GM12878 (cell line): ENCODE measurements around the gene ASCC2. TPM values are rescaled to one million over a fixed set of nuclear protein-coding genes. Genes with fewer than 3 reads are reported as not detected.

Experiments
- ATAC-seq: fragments of 200-7000 bp; cut with Tn5 transposase; 3 replicates; pipeline ENCODE4 v1.9.1; 2020; ENCODE audit warnings: mild to moderate bottlenecking, moderate library complexity
- BruUV-seq: library from RNA; stranded (reverse); fragments of 400-500 nt; replicated peaks from 2 replicates; lab custom pipeline; 2021; lab: Mats Ljungman, UMichigan
- CTCF ChIA-PET: fragments of 300-600 bp; sonication (Branson Sonifier 250); formaldehyde crosslinking; extraction: SDS; loops from one replicate; lab custom pipeline; 2021; ENCODE audit warnings: inconsistent platforms; lab: Yijun Ruan, JAX
- POLR2A ChIA-PET: fragments of 350-600 bp; formaldehyde crosslinking; extraction: SDS; loops from one replicate; lab custom pipeline; 2021; ENCODE audit warnings: inconsistent platforms; lab: Charles Lee
- RAD21 ChIA-PET: fragments of 300-600 bp; sonication (Branson Sonifier 250); formaldehyde crosslinking; loops from one replicate; lab custom pipeline; 2023; ENCODE audit warnings: antibody characterized with exemption; ENCODE audit not compliant: unreplicated experiment; lab: Charles Lee
- SMC1A ChIA-PET: fragments of 300-600 bp; sonication (Branson Sonifier 250); formaldehyde crosslinking; loops from one replicate; lab custom pipeline; 2023; ENCODE audit not compliant: unreplicated experiment, uncharacterized antibody; lab: Charles Lee
- DNase-seq: peaks from one replicate; pipeline ENCODE4 v3.0.0-alpha.2; 2011; ENCODE audit warnings: low read depth, low spot score
- FAIRE-seq: peaks from 3 replicates; lab custom pipeline; 2011; peaks lifted over from hg19 to GRCh38; lab: Jason Lieb, UNC
- H2AFZ ChIP-seq: 2 replicates; pipeline ENCODE4 v1.6.0; 2011; ENCODE audit warnings: low read depth, low read length, control low read depth; ENCODE audit not compliant: control insufficient read depth
- H3K27ac ChIP-seq: 2 replicates; pipeline ENCODE4 v1.5.1; 2011; ENCODE audit warnings: control low read depth; ENCODE audit not compliant: control insufficient read depth, insufficient read depth
- H3K27me3 ChIP-seq, 2 experiments: replicated peaks in 1 of 2; 2 replicates each; pipeline versions ENCODE4 v1.6.0 to v1.6.1; 2011; ENCODE audit warnings: low read length in 1 of 2; ENCODE audit not compliant: control insufficient read depth in 2 of 2, insufficient read depth in 2 of 2
- H3K36me3 ChIP-seq, 2 experiments: 2 replicates each; pipeline ENCODE4 v1.5.1; 2011; ENCODE audit warnings: low read length in 1 of 2; ENCODE audit not compliant: control insufficient read depth in 2 of 2, insufficient read depth in 2 of 2
- H3K4me1 ChIP-seq: 2 replicates; pipeline ENCODE4 v1.6.1; 2011; ENCODE audit warnings: mild to moderate bottlenecking, low read length, moderate library complexity, mixed read lengths; ENCODE audit not compliant: control insufficient read depth, insufficient read depth
- H3K4me2 ChIP-seq: 2 replicates; pipeline ENCODE4 v1.6.0; 2011; ENCODE audit warnings: control low read depth; ENCODE audit not compliant: control insufficient read depth, insufficient read depth
- H3K4me3 ChIP-seq: fragments of 200-600 bp; sonication (generic); 2 replicates; pipeline ENCODE4 v1.5.1; 2016
- H3K79me2 ChIP-seq: 2 replicates; pipeline ENCODE4 v1.6.0; 2011; ENCODE audit warnings: low read length; ENCODE audit not compliant: control insufficient read depth, insufficient read depth
- H3K9ac ChIP-seq: 2 replicates; pipeline ENCODE4 v1.8.0; 2011; ENCODE audit warnings: low read length, control low read depth, mixed read lengths; ENCODE audit not compliant: control insufficient read depth, insufficient read depth
- H3K9me3 ChIP-seq: replicated peaks from 3 replicates; pipeline ENCODE4 v1.5.1; 2011; ENCODE audit warnings: mild to moderate bottlenecking, low read length; ENCODE audit not compliant: control insufficient read depth, insufficient read depth
- H4K20me1 ChIP-seq: 2 replicates; pipeline ENCODE4 v1.6.0; 2011; ENCODE audit not compliant: control insufficient read depth, insufficient read depth
- ATF7 ChIP-seq: fragments of 450-650 bp; IDR thresholded peaks from 2 replicates; pipeline ENCODE4 v1.6.1; 2016; ENCODE audit warnings: low read depth, mild to moderate bottlenecking
- CREM ChIP-seq: IDR thresholded peaks from 2 replicates; pipeline ENCODE4 v1.6.1; 2014; ENCODE audit warnings: antibody characterized with exemption, low read depth
- ETV6 ChIP-seq, 2 experiments: fragments of 450-650 bp in 1 of 2; IDR thresholded peaks in 1 of 2; conservative IDR thresholded peaks in 1 of 2; 2 replicates each; pipeline ENCODE4 v1.6.1; 2014; ENCODE audit warnings: antibody characterized with exemption in 1 of 2, borderline replicate concordance in 1 of 2, low read depth in 1 of 2, mild to moderate bottlenecking in 1 of 2, moderate library complexity in 1 of 2
- LARP7 ChIP-seq: fragments of 450-650 bp; IDR thresholded peaks from 2 replicates; pipeline ENCODE4 v1.6.1; 2017; ENCODE audit warnings: mild to moderate bottlenecking
- NFIC ChIP-seq: IDR thresholded peaks from 2 replicates; pipeline ENCODE4 v1.6.1; 2012; ENCODE audit warnings: low read depth, mild to moderate bottlenecking, inconsistent platforms, low read length, moderate library complexity
- PAX5 ChIP-seq: IDR thresholded peaks from 2 replicates; pipeline ENCODE4 v1.6.1; 2011; ENCODE audit warnings: low read depth, low read length, borderline replicate concordance
- SMC3 ChIP-seq: IDR thresholded peaks from 2 replicates; pipeline ENCODE4 v1.6.1; 2011; ENCODE audit warnings: low read length, improper control_type of control experiment, borderline replicate concordance
- SRF ChIP-seq, 2 experiments: IDR thresholded peaks; 2 replicates each; pipeline ENCODE4 v1.6.1; 2011; ENCODE audit warnings: low read depth in 2 of 2, low read length in 2 of 2, mild to moderate bottlenecking in 1 of 2, moderate library complexity in 1 of 2
- ZBED1 ChIP-seq: IDR thresholded peaks from 2 replicates; pipeline ENCODE4 v1.6.1; 2016; ENCODE audit warnings: borderline replicate concordance
- WGBS: methylation state at CpG from one replicate; pipeline ENCODE4 v1.1.6; 2016; ENCODE audit warnings: low lambda C conversion rate; ENCODE audit not compliant: insufficient replicate concordance, insufficient coverage; ENCODE audit errors: missing lambda C conversion rate; 5-methylcytosine and 5-hydroxymethylcytosine counted together
- in situ Hi-C: fragments of 300-500 bp; cut with MboI; formaldehyde crosslinking; loops from 9 replicates; pipeline ENCODE4 v1.14.3; 2018; ENCODE audit warnings: mixed read lengths
- intact Hi-C: fragments of 100-400 bp; cut with micrococcal nuclease; formaldehyde crosslinking; loops from one replicate; pipeline ENCODE4 v1.14.2; 2022; ENCODE audit not compliant: unreplicated experiment
- polyA plus RNA-seq, 11 experiments: library from polyadenylated mRNA; depleted of rRNA in 4 of 11; unstranded in 6 of 11; stranded (reverse) in 5 of 11; fragments of >200 nt; fragmentation: Nextera tagmentation in 4 of 11; fragmentation: Illumina TruSeq in 1 of 11; extraction: Ambion mirVana in 4 of 11; extraction: Trizol in 1 of 11; gene quantifications; 1 replicate in 1 of 11; 2 replicates in 10 of 11; pipeline versions ENCODE4 v1.2.1 to v1.2.3, GENCODE V29; 2011 to 2016; ENCODE audit warnings: inconsistent platforms in 2 of 11, missing spikeins in 2 of 11, low read depth in 1 of 11
- total RNA-seq, 4 experiments: library from RNA; depleted of rRNA in 3 of 4; stranded (reverse); fragments of >200 nt in 3 of 4; fragmentation: Illumina TruSeq in 1 of 4; extraction: Trizol in 1 of 4; gene quantifications; 2 replicates each; pipeline versions ENCODE4 v1.2.1 to v1.2.3, GENCODE V29; 2013 to 2021
- TF ChIP-seq, protein P1 (sequence below): fragments of 450-650 bp; IDR thresholded peaks from 2 replicates; pipeline ENCODE4 v1.6.1; 2017; ENCODE audit warnings: low read depth, mild to moderate bottlenecking, moderate library complexity
- TF ChIP-seq, protein P2 (sequence below): IDR thresholded peaks from 2 replicates; pipeline ENCODE4 v1.6.1; 2012; ENCODE audit warnings: low read depth, low read length, improper control_type of control experiment
- TF ChIP-seq, protein P3 (sequence below): IDR thresholded peaks from 2 replicates; pipeline ENCODE4 v1.6.1; 2011; ENCODE audit warnings: mild to moderate bottlenecking, low read depth, low read length, moderate library complexity; ENCODE audit not compliant: insufficient replicate concordance
- TF ChIP-seq, protein P4 (sequence below): fragments of 450-650 bp; IDR thresholded peaks from 2 replicates; pipeline ENCODE4 v1.6.1; 2017; ENCODE audit warnings: mild to moderate bottlenecking, moderate library complexity

ASCC2 gene
- total and polyA plus RNA-seq, 10 of the 15 experiments (the other 5 are each of a cell fraction or from before 2014, with no cell fraction given) = 5.3 to 91.4 (median 56.5) TPM

DNA sequence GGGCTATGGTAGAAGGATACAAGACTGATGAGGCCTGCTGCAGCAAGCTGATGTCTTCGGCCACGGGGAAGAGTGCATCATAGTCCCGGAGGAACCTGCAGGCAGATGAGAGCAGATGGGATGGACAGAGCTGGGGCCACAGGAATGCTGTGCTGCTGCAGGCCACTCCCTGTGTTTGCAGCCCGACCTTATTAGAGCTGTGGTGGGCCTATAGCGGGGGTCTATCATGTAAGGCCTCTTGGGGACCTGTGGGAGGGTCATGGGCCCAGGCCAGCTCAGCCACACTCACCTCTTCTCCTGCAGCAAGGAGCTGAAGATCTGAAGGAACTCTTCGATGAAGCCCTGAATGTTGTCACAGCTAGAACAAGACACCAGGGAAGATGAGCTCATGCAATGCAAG lies 31.9 kb downstream of the ASCC2 start:
- BruUV-seq = no TSS peak
- Histone ChIP-seq H3K4me2 (no peak overlapping the region), H4K20me1 (no peaks in the 10 kb centered on the region), H3K27me3 (no peaks in the 10 kb centered on the region), H3K79me2 (no peaks in the 10 kb centered on the region), H3K9ac (no peak overlapping the region), H3K4me1 (no peaks in the 10 kb centered on the region), H3K27ac (no peak overlapping the region), H3K36me3 (peaks cover 18 to 33% of the 10 kb centered on the region in 2 experiments; a peak in 3 of 4 replicates), H3K9me3 (no peaks in the 10 kb centered on the region), H2AFZ (no peak overlapping the region), H3K4me3 (no peak overlapping the region)
- no peak for DNase-seq
- TF ChIP-seq LARP7 (no peak), ETV6 (conservative IDR thresholded peaks at IDR 0.05 in 1 of 2, IDR thresholded peaks at IDR 0.05 in 1 of 2; ENCODE audit: borderline replicate concordance in 1 of 2, low read depth in 1 of 2) (no peak), ATF7 (no peak), SMC3 (no peak), CREM (no peak), ZBED1 (no peak), PAX5 (no peak), SRF (IDR thresholded peaks at IDR 0.05; ENCODE audit: low read depth in 2 of 2, low read length in 2 of 2) (no peak), NFIC (no peak)
- TF ChIP-seq, protein P1, sequence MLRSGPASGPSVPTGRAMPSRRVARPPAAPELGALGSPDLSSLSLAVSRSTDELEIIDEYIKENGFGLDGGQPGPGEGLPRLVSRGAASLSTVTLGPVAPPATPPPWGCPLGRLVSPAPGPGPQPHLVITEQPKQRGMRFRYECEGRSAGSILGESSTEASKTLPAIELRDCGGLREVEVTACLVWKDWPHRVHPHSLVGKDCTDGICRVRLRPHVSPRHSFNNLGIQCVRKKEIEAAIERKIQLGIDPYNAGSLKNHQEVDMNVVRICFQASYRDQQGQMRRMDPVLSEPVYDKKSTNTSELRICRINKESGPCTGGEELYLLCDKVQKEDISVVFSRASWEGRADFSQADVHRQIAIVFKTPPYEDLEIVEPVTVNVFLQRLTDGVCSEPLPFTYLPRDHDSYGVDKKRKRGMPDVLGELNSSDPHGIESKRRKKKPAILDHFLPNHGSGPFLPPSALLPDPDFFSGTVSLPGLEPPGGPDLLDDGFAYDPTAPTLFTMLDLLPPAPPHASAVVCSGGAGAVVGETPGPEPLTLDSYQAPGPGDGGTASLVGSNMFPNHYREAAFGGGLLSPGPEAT = no peak
- TF ChIP-seq, protein P2, sequence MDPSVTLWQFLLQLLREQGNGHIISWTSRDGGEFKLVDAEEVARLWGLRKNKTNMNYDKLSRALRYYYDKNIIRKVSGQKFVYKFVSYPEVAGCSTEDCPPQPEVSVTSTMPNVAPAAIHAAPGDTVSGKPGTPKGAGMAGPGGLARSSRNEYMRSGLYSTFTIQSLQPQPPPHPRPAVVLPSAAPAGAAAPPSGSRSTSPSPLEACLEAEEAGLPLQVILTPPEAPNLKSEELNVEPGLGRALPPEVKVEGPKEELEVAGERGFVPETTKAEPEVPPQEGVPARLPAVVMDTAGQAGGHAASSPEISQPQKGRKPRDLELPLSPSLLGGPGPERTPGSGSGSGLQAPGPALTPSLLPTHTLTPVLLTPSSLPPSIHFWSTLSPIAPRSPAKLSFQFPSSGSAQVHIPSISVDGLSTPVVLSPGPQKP = no peak
- TF ChIP-seq, protein P3, sequence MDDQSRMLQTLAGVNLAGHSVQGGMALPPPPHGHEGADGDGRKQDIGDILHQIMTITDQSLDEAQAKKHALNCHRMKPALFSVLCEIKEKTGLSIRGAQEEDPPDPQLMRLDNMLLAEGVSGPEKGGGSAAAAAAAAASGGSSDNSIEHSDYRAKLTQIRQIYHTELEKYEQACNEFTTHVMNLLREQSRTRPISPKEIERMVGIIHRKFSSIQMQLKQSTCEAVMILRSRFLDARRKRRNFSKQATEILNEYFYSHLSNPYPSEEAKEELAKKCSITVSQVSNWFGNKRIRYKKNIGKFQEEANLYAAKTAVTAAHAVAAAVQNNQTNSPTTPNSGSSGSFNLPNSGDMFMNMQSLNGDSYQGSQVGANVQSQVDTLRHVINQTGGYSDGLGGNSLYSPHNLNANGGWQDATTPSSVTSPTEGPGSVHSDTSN = no peak
- TF ChIP-seq, protein P4, sequence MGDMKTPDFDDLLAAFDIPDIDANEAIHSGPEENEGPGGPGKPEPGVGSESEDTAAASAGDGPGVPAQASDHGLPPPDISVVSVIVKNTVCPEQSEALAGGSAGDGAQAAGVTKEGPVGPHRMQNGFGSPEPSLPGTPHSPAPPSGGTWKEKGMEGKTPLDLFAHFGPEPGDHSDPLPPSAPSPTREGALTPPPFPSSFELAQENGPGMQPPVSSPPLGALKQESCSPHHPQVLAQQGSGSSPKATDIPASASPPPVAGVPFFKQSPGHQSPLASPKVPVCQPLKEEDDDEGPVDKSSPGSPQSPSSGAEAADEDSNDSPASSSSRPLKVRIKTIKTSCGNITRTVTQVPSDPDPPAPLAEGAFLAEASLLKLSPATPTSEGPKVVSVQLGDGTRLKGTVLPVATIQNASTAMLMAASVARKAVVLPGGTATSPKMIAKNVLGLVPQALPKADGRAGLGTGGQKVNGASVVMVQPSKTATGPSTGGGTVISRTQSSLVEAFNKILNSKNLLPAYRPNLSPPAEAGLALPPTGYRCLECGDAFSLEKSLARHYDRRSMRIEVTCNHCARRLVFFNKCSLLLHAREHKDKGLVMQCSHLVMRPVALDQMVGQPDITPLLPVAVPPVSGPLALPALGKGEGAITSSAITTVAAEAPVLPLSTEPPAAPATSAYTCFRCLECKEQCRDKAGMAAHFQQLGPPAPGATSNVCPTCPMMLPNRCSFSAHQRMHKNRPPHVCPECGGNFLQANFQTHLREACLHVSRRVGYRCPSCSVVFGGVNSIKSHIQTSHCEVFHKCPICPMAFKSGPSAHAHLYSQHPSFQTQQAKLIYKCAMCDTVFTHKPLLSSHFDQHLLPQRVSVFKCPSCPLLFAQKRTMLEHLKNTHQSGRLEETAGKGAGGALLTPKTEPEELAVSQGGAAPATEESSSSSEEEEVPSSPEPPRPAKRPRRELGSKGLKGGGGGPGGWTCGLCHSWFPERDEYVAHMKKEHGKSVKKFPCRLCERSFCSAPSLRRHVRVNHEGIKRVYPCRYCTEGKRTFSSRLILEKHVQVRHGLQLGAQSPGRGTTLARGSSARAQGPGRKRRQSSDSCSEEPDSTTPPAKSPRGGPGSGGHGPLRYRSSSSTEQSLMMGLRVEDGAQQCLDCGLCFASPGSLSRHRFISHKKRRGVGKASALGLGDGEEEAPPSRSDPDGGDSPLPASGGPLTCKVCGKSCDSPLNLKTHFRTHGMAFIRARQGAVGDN = no peak
- 99% methylated on average over 6 of the region's 6 CpGs for WGBS
- ChIA-PET RAD21 (no interaction called here), POLR2A (no interaction called here), CTCF (interaction anchor here (1.2 kb wide), 2 partner anchors 8 to 199 kb away, joined by 3 read pairs; no protein-coding TSS in a partner anchor), SMC1A (interaction anchor here (1.4 kb wide), 1 partner anchor 199 kb away, joined by 4 read pairs; no protein-coding TSS in a partner anchor)
- in situ Hi-C loops = no loop called here
- FAIRE-seq = no peak
- ATAC-seq = no peak
- intact Hi-C loops = no loop called here
